ENCODE data around the gene TMEM208.
A peak's percentile ranks its signal among the peaks of the same experiment; 100 is the strongest.

The TMEM208 gene

GRCh38 chr16:67210069-67210937 is 16.6 kb upstream of the TMEM208 start:
- no peak for DNase-seq

- DNase-seq: no peak
Measured at GRCh38 chr16:67211674-67212073, 15.3 kb upstream of the TMEM208 start.

- no peak for DNase-seq
Measured at GRCh38 chr16:67212766-67213165, 14.2 kb upstream of the TMEM208 start.

- DNase-seq: no peak
Measured at GRCh38 chr16:67213197-67214019, 13.5 kb upstream of the TMEM208 start.

GRCh38 chr16:67215706-67216105 is 11.2 kb upstream of the TMEM208 start:
- DNase-seq: no peak

GRCh38 chr16:67216612-67217490 is 10.1 kb upstream of the TMEM208 start:
- peak; percentile 61 for DNase-seq

- no peak for DNase-seq
Measured at GRCh38 chr16:67223992-67224391, 2.9 kb upstream of the TMEM208 start.

GRCh38 chr16:67226295-67226803 is 581 bp upstream of the TMEM208 start:
- no peak for DNase-seq

GRCh38 chr16:67227567-67227921 is 614 bp downstream of the TMEM208 start:
- no peak for DNase-seq

- DNase-seq: no peak
Measured at GRCh38 chr16:67228034-67228785, 1.3 kb downstream of the TMEM208 start.

- no peak for DNase-seq
Measured at GRCh38 chr16:67228905-67229304, 2.0 kb downstream of the TMEM208 start.

GRCh38 chr16:67229906-67230808 is 3.2 kb downstream of the TMEM208 start:
- no peak for DNase-seq

- DNase-seq: no peak
Measured at GRCh38 chr16:67230809-67231660, 4.1 kb downstream of the TMEM208 start.

- DNase-seq: no peak
Measured at GRCh38 chr16:67233596-67233995, 6.7 kb downstream of the TMEM208 start.

- no peak for DNase-seq
Measured at GRCh38 chr16:67234180-67234597, 7.3 kb downstream of the TMEM208 start.

GRCh38 chr16:67235816-67236562 is 9.1 kb downstream of the TMEM208 start:
- DNase-seq: no peak

GRCh38 chr16:67236563-67237395 is 9.8 kb downstream of the TMEM208 start:
- DNase-seq: peak; percentile 2
